Progenitor cell of endocrine pancreas (in vitro differentiated cells): ENCODE results near the gene DRP2. TPM values are rescaled to one million over a fixed set of nuclear protein-coding genes. Genes with fewer than 3 reads are reported as not detected.

Experiments
- DNase-seq: peaks from one replicate; pipeline ENCODE4 v3.0.0; 2021; ENCODE audit warnings: low spot score; ENCODE audit not compliant: unreplicated experiment
- H3K27ac Mint-ChIP-seq: 2 replicates; pipeline ENCODE4 v1.8.0; 2021; ENCODE audit warnings: mild to moderate bottlenecking, moderate library complexity, mixed read lengths
- H3K27me3 Mint-ChIP-seq: 2 replicates; pipeline ENCODE4 v1.8.0; 2021; ENCODE audit warnings: mixed read lengths
- H3K36me3 Mint-ChIP-seq: 2 replicates; pipeline ENCODE4 v1.8.0; 2022; ENCODE audit warnings: mixed read lengths; ENCODE audit not compliant: insufficient read depth
- H3K4me1 Mint-ChIP-seq: 2 replicates; pipeline ENCODE4 v1.8.0; 2021; ENCODE audit warnings: low read depth, mixed read lengths
- H3K4me3 Mint-ChIP-seq: 2 replicates; pipeline ENCODE4 v1.8.0; 2021; ENCODE audit warnings: low read depth, mild to moderate bottlenecking, moderate library complexity, mixed read lengths
- H3K9me3 Mint-ChIP-seq: 2 replicates; pipeline ENCODE4 v1.8.0; 2021; ENCODE audit warnings: low read depth, mixed read lengths
- CTCF ChIP-seq: fragments of 200-600 bp; sonication (generic); IDR thresholded peaks from one replicate; pipeline ENCODE4 v1.5.0; 2021; ENCODE audit warnings: antibody characterized with exemption, mild to moderate bottlenecking; ENCODE audit not compliant: unreplicated experiment
- total RNA-seq: library from RNA; stranded (reverse); gene quantifications from 2 replicates; pipeline ENCODE4 v1.2.1, GENCODE V29; 2021

Gene DRP2
- total RNA-seq, 1 donor from 2014 or later: 0.29 TPM

- H3K36me3 Mint-ChIP-seq: no peaks in the 10 kb centered on the region
- peaks cover 2% of the 10 kb centered on the region for H3K4me1 Mint-ChIP-seq
- no peak for DNase-seq
- H3K4me3 Mint-ChIP-seq: no peak overlapping the region
- no peak overlapping the region for H3K27ac Mint-ChIP-seq
- TF ChIP-seq CTCF: no peak
- peaks cover 13% of the 10 kb centered on the region for H3K9me3 Mint-ChIP-seq
- H3K27me3 Mint-ChIP-seq: no peaks in the 10 kb centered on the region
Observed at GRCh38 chrX:101223226-101223625, 3.6 kb downstream of the DRP2 start.

GRCh38 chrX:101229170-101229569 is 9.6 kb downstream of the DRP2 start:
- Mint-ChIP-seq H3K9me3 (peaks cover 14% of the 10 kb centered on the region), H3K4me1 (no peaks in the 10 kb centered on the region), H3K27ac (no peak overlapping the region), H3K4me3 (no peak overlapping the region), H3K36me3 (no peaks in the 10 kb centered on the region), H3K27me3 (no peaks in the 10 kb centered on the region)
- DNase-seq: no peak
- TF ChIP-seq CTCF: no peak

GRCh38 chrX:101230636-101231035 is 11.1 kb downstream of the DRP2 start:
- no peaks in the 10 kb centered on the region for H3K36me3 Mint-ChIP-seq
- no peak overlapping the region for H3K4me3 Mint-ChIP-seq
- no peaks in the 10 kb centered on the region for H3K4me1 Mint-ChIP-seq
- peaks cover 17% of the 10 kb centered on the region for H3K9me3 Mint-ChIP-seq
- no peaks in the 10 kb centered on the region for H3K27me3 Mint-ChIP-seq
- TF ChIP-seq CTCF: no peak
- no peak overlapping the region for H3K27ac Mint-ChIP-seq
- no peak for DNase-seq

- no peak for TF ChIP-seq CTCF
- Mint-ChIP-seq H3K27ac (no peak overlapping the region), H3K36me3 (no peaks in the 10 kb centered on the region), H3K4me1 (no peaks in the 10 kb centered on the region), H3K27me3 (no peaks in the 10 kb centered on the region), H3K9me3 (peaks cover 17% of the 10 kb centered on the region), H3K4me3 (no peak overlapping the region)
- no peak for DNase-seq
Observed at GRCh38 chrX:101231080-101231479, 11.5 kb downstream of the DRP2 start.

- no peak for TF ChIP-seq CTCF
- H3K36me3 Mint-ChIP-seq: no peaks in the 10 kb centered on the region
- H3K9me3 Mint-ChIP-seq: peaks cover 11% of the 10 kb centered on the region
- H3K4me3 Mint-ChIP-seq: no peak overlapping the region
- H3K27ac Mint-ChIP-seq: no peak overlapping the region
- H3K27me3 Mint-ChIP-seq: no peaks in the 10 kb centered on the region
- no peaks in the 10 kb centered on the region for H3K4me1 Mint-ChIP-seq
- DNase-seq: no peak
Observed at GRCh38 chrX:101232316-101232715, 12.7 kb downstream of the DRP2 start.
